HepG2 (cell line): ENCODE results near the gene RPS27L. TPM values are rescaled to one million over a fixed set of nuclear protein-coding genes. Genes with fewer than 3 reads are reported as not detected.
A peak's percentile ranks its signal among the peaks of the same experiment; 100 is the strongest.

Experiments used
- ATM ChIP-seq: fragments of 450-650 bp; IDR thresholded peaks from 2 replicates; pipeline ENCODE4 v1.7.1; 2017; ENCODE audit warnings: mild to moderate bottlenecking, borderline replicate concordance
- BRD4 ChIP-seq: sonication (generic); formaldehyde crosslinking; IDR thresholded peaks from 2 replicates; pipeline ENCODE4 v1.4.0; 2020; ENCODE audit warnings: missing genetic modification reagents
- FOXA1 ChIP-seq, 2 experiments: fragments of 450-650 bp in 1 of 2; sonication (generic) in 1 of 2; formaldehyde crosslinking in 1 of 2; IDR thresholded peaks; 2 replicates each; pipeline versions ENCODE4 v1.4.0 to v1.6.1; 2016 to 2020; ENCODE audit warnings: missing genetic modification reagents in 1 of 2
- HES4 ChIP-seq: sonication (generic); formaldehyde crosslinking; IDR thresholded peaks from 2 replicates; pipeline ENCODE4 v1.9.0; 2021; ENCODE audit warnings: mild to moderate bottlenecking, missing genetic modification reagents, borderline replicate concordance
- KLF11 ChIP-seq: IDR thresholded peaks from 2 replicates; pipeline ENCODE4 v1.6.1; 2016; ENCODE audit warnings: missing compliant biosample characterization
- MXD4 ChIP-seq: IDR thresholded peaks from 2 replicates; pipeline ENCODE4 v1.6.1; 2016; ENCODE audit warnings: mild to moderate bottlenecking, missing biosample characterization, missing genetic modification reagents
- POLR2G ChIP-seq: fragments of 200-400 bp; formaldehyde crosslinking; IDR thresholded peaks from 2 replicates; pipeline ENCODE4 v1.6.1; 2018; ENCODE audit warnings: mild to moderate bottlenecking, low read depth, low read length, moderate library complexity
- SALL2 ChIP-seq: sonication (generic); formaldehyde crosslinking; IDR thresholded peaks from 2 replicates; pipeline ENCODE4 v1.8.1; 2023; ENCODE audit warnings: mild to moderate bottlenecking, missing genetic modification reagents, inconsistent platforms
- ZFP91 ChIP-seq: sonication (generic); formaldehyde crosslinking; IDR thresholded peaks from 2 replicates; pipeline ENCODE4 v1.9.0; 2022; ENCODE audit warnings: missing genetic modification reagents, mild to moderate bottlenecking, borderline replicate concordance
- ZNF143 ChIP-seq: sonication (generic); formaldehyde crosslinking; IDR thresholded peaks from 2 replicates; pipeline ENCODE4 v1.4.0; 2020; ENCODE audit warnings: missing genetic modification reagents
- ZNF232 ChIP-seq: sonication (generic); formaldehyde crosslinking; IDR thresholded peaks from 2 replicates; pipeline ENCODE4 v1.4.0; 2020; ENCODE audit warnings: missing genetic modification reagents, borderline replicate concordance
- ZNF557 ChIP-seq: sonication (generic); formaldehyde crosslinking; IDR thresholded peaks from 2 replicates; pipeline ENCODE4 v1.4.0; 2020; ENCODE audit warnings: missing genetic modification reagents
- ZNF572 ChIP-seq: sonication (generic); formaldehyde crosslinking; IDR thresholded peaks from 2 replicates; pipeline ENCODE4 v1.5.1; 2020; ENCODE audit warnings: mild to moderate bottlenecking, missing genetic modification reagents
- ZNF589 ChIP-seq: sonication (generic); formaldehyde crosslinking; conservative IDR thresholded peaks from 2 replicates; pipeline ENCODE4 v1.8.0; 2022; ENCODE audit warnings: mild to moderate bottlenecking, moderate library complexity, missing genetic modification reagents
- ZNF597 ChIP-seq: sonication (generic); formaldehyde crosslinking; IDR thresholded peaks from 2 replicates; pipeline ENCODE4 v1.5.0; 2020; ENCODE audit warnings: missing genetic modification reagents
- ZNF644 ChIP-seq: IDR thresholded peaks from 2 replicates; pipeline ENCODE4 v1.6.1; 2016; ENCODE audit warnings: low read depth
- ZNF670 ChIP-seq: sonication (generic); formaldehyde crosslinking; IDR thresholded peaks from 2 replicates; pipeline ENCODE4 v1.8.0; 2022; ENCODE audit warnings: mild to moderate bottlenecking, missing genetic modification reagents, borderline replicate concordance
- ZNF879 ChIP-seq: sonication (generic); formaldehyde crosslinking; IDR thresholded peaks from 2 replicates; pipeline ENCODE4 v1.8.1; 2023; ENCODE audit warnings: missing genetic modification reagents
- polyA plus RNA-seq, 8 experiments: library from polyadenylated mRNA; depleted of rRNA in 3 of 8; stranded (reverse) in 7 of 8; unstranded in 1 of 8; fragments of >200 nt; fragmentation: Illumina TruSeq in 4 of 8; extraction: Trizol in 4 of 8; gene quantifications; 2 replicates each; pipeline versions ENCODE4 v1.2.1 to v1.2.3, GENCODE V29; 2011 to 2016; ENCODE audit warnings: low read depth in 4 of 8, missing spikeins in 1 of 8, mixed read lengths in 1 of 8; ENCODE audit not compliant: insufficient read depth in 1 of 8
- total RNA-seq, 5 experiments: library from RNA; depleted of rRNA; stranded (reverse); fragments of >200 nt; fragmentation: Illumina TruSeq; extraction: Trizol; gene quantifications; 2 replicates each; pipeline ENCODE4 v1.2.3, GENCODE V29; 2016; ENCODE audit warnings: low read depth in 1 of 5
- TF ChIP-seq, protein P1 (sequence below): IDR thresholded peaks from 2 replicates; pipeline ENCODE4 v1.6.1; 2016; ENCODE audit warnings: low read depth, control low read depth
- TF ChIP-seq, protein P2 (sequence below): sonication (generic); formaldehyde crosslinking; IDR thresholded peaks from 2 replicates; pipeline ENCODE4 v1.4.0; 2020; ENCODE audit warnings: missing genetic modification reagents, mild to moderate bottlenecking, borderline replicate concordance
- TF ChIP-seq, protein P3 (sequence below): sonication (generic); formaldehyde crosslinking; IDR thresholded peaks from 2 replicates; pipeline ENCODE4 v1.8.0; 2022; ENCODE audit warnings: mild to moderate bottlenecking, missing genetic modification reagents, moderate library complexity

The RPS27L gene
- total and polyA plus RNA-seq, 2 of the 13 experiments (the other 11 are each of a cell fraction or from before 2014, with no cell fraction given), result 231 to 433 TPM

DNA sequence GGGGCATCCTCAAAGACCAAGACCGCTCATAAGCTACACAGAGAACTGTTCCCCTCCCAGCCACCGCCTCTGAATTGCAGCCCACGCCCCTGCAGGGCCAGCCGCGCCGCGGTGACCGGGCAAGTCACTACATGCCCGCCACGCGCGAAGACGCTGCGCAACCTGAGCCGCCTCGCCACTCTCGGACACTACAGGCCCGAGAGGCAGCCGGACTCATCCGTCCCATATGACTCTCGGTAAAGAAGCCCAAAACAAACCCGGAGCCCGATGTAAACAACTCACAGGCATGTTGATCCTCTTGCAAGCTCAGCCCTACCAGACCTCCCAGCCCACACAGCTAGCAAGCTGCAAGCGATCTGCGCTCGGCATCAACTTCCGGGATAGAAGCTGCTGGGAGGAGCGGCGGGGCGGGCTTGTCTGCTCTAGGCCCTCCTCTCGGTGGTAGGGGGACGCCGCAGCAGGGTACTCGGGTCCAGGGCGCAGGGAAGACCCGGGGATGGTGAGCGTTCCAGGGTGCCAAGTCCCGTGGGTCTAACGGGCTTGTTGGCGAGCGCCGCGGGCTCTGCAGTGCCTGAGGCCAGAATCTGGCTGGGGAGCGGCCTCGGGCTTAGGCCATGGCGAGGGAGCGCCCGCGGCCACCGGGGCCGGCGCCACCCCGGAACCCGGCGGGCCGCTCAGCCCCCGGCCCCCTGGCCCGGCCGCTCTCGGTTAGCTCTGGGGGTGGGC lies at the start of gene RPS27L (continued):
- no peak for TF ChIP-seq ZNF597 (CRISPR knock-in tag)
- TF ChIP-seq ZNF644 (CRISPR knock-in tag), result no peak
- TF ChIP-seq SALL2 (CRISPR knock-in tag), result no peak; the same call in 1 of the 2 replicates
- no peak for TF ChIP-seq ATM
- peak; percentile 31 for TF ChIP-seq MXD4
- TF ChIP-seq HES4 (CRISPR knock-in tag), result no peak; the same call in 1 of the 2 replicates
- no peak for TF ChIP-seq KLF11 (CRISPR knock-in tag)
- TF ChIP-seq ZNF572, result no peak
- TF ChIP-seq, protein P1, sequence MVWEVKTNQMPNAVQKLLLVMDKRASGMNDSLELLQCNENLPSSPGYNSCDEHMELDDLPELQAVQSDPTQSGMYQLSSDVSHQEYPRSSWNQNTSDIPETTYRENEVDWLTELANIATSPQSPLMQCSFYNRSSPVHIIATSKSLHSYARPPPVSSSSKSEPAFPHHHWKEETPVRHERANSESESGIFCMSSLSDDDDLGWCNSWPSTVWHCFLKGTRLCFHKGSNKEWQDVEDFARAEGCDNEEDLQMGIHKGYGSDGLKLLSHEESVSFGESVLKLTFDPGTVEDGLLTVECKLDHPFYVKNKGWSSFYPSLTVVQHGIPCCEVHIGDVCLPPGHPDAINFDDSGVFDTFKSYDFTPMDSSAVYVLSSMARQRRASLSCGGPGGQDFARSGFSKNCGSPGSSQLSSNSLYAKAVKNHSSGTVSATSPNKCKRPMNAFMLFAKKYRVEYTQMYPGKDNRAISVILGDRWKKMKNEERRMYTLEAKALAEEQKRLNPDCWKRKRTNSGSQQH (CRISPR knock-in tag), result peak; percentile 93; the same call in 1 of the 2 replicates
- peak; percentile 71; the same call in 1 of the 2 replicates for TF ChIP-seq ZFP91 (CRISPR knock-in tag)
- TF ChIP-seq, protein P2, sequence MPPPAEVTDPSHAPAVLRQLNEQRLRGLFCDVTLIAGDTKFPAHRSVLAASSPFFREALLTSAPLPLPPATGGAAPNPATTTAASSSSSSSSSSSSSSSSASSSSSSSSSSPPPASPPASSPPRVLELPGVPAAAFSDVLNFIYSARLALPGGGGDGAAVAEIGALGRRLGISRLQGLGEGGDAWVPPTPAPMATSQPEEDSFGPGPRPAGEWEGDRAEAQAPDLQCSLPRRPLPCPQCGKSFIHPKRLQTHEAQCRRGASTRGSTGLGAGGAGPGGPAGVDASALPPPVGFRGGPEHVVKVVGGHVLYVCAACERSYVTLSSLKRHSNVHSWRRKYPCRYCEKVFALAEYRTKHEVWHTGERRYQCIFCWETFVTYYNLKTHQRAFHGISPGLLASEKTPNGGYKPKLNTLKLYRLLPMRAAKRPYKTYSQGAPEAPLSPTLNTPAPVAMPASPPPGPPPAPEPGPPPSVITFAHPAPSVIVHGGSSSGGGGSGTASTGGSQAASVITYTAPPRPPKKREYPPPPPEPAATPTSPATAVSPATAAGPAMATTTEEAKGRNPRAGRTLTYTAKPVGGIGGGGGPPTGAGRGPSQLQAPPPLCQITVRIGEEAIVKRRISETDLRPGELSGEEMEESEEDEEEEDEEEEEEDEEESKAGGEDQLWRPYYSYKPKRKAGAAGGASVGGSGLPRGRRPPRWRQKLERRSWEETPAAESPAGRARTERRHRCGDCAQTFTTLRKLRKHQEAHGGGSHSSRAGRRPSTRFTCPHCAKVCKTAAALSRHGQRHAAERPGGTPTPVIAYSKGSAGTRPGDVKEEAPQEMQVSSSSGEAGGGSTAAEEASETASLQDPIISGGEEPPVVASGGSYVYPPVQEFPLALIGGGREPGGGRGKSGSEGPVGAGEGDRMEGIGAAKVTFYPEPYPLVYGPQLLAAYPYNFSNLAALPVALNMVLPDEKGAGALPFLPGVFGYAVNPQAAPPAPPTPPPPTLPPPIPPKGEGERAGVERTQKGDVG, result peak; percentile 55; the same call in 1 of the 2 replicates
- no peak for TF ChIP-seq ZNF589 (CRISPR knock-in tag)
- peak; percentile 79 for TF ChIP-seq ZNF557 (CRISPR knock-in tag)
- TF ChIP-seq FOXA1 (IDR thresholded peaks at IDR 0.05), result no peak
- peak; percentile 63 for TF ChIP-seq FOXA1 (CRISPR knock-in tag; IDR thresholded peaks at IDR 0.05)
- peak; percentile 92 for TF ChIP-seq ZNF232 (CRISPR knock-in tag)
- TF ChIP-seq ZNF879 (CRISPR knock-in tag), result no peak
- TF ChIP-seq POLR2G, result peak; percentile 99
- TF ChIP-seq ZNF143 (CRISPR knock-in tag), result peak; percentile 73
- TF ChIP-seq BRD4 (CRISPR knock-in tag), result peak; percentile 85
- TF ChIP-seq ZNF670, result 0 out of 2 replicates have a peak, but pooled peaks have one; percentile 45
- TF ChIP-seq, protein P3, sequence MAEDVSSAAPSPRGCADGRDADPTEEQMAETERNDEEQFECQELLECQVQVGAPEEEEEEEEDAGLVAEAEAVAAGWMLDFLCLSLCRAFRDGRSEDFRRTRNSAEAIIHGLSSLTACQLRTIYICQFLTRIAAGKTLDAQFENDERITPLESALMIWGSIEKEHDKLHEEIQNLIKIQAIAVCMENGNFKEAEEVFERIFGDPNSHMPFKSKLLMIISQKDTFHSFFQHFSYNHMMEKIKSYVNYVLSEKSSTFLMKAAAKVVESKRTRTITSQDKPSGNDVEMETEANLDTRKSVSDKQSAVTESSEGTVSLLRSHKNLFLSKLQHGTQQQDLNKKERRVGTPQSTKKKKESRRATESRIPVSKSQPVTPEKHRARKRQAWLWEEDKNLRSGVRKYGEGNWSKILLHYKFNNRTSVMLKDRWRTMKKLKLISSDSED, result no peak
